Prostate gland (tissue), 2 donors: Measurements from ENCODE around the gene ATP2C2.

ENCODE experiments used
- POLR2A ChIP-seq: fragments of 450-650 bp; IDR thresholded peaks from one replicate; pipeline ENCODE4 v1.6.1; 2016; ENCODE audit warnings: antibody characterized with exemption, mild to moderate bottlenecking
- POLR2AphosphoS5 ChIP-seq: sonication (generic); formaldehyde crosslinking; IDR thresholded peaks from one replicate; pipeline ENCODE4 v1.6.1; 2017; ENCODE audit warnings: antibody characterized with exemption
- TF ChIP-seq, protein P1 (sequence below), 4 experiments: fragments of 200-600 bp in 2 of 4; fragments of 450-650 bp in 2 of 4; sonication (generic) in 2 of 4; IDR thresholded peaks; 1 replicate in 3 of 4; 2 replicates in 1 of 4; pipeline ENCODE4 v1.5.1; 2016 to 2019; ENCODE audit warnings: antibody characterized with exemption in 4 of 4, mild to moderate bottlenecking in 2 of 4, moderate library complexity in 2 of 4

DNA sequence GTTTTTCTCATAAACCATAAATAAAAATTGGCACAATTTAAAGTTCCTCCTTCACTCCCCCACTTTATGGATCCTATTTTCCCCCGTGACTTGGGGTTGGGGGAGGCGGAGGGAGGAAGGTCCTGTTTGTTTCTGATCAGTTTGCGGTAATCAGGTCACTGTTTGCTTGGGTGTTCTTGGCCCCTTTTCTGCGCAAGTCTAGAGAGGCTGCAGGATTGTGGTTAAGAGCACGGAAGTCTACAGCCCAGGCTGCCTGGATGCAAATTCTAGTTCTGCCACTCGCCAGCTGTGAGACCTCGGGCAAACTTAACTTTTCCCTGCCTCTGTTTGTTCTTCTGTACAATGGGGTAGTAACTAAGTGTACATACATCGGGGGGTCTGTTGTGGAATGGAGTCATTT lies 12.1 kb downstream of the ATP2C2 start:
- TF ChIP-seq, protein P1, sequence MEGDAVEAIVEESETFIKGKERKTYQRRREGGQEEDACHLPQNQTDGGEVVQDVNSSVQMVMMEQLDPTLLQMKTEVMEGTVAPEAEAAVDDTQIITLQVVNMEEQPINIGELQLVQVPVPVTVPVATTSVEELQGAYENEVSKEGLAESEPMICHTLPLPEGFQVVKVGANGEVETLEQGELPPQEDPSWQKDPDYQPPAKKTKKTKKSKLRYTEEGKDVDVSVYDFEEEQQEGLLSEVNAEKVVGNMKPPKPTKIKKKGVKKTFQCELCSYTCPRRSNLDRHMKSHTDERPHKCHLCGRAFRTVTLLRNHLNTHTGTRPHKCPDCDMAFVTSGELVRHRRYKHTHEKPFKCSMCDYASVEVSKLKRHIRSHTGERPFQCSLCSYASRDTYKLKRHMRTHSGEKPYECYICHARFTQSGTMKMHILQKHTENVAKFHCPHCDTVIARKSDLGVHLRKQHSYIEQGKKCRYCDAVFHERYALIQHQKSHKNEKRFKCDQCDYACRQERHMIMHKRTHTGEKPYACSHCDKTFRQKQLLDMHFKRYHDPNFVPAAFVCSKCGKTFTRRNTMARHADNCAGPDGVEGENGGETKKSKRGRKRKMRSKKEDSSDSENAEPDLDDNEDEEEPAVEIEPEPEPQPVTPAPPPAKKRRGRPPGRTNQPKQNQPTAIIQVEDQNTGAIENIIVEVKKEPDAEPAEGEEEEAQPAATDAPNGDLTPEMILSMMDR (IDR thresholded peaks at IDR 0.05) = no peak
- TF ChIP-seq POLR2A (no peak), POLR2AphosphoS5 (peak; percentile 70)
